Gastroesophageal sphincter (tissue), 4 donors: ENCODE data around the gene LCN9. TPM values are rescaled to one million over a fixed set of nuclear protein-coding genes. Genes with fewer than 3 reads are reported as not detected.

Experiments
- ATAC-seq: fragments of 150-250 bp; one replicate; pipeline ENCODE4 v1.9.1; 2016; ENCODE audit warnings: mild to moderate bottlenecking, moderate library complexity
- H3K27ac ChIP-seq, 4 donors: fragments of 200-600 bp; sonication (generic) in 3 of 4; 1 replicate in 3 of 4; 2 replicates in 1 of 4; pipeline ENCODE4 v1.5.1; 2016 to 2019
- H3K27me3 ChIP-seq: fragments of 200-600 bp; sonication (generic); one replicate; pipeline ENCODE4 v1.5.1; 2019
- H3K36me3 ChIP-seq, 2 donors: fragments of 200-600 bp; sonication (generic); one replicate each; pipeline ENCODE4 v1.5.1; 2019; ENCODE audit warnings: control low read depth in 1 of 2
- H3K4me1 ChIP-seq, 3 donors: fragments of 200-600 bp; sonication (generic); 1 replicate in 2 of 3; 2 replicates in 1 of 3; pipeline ENCODE4 v1.5.1; 2016 to 2019; ENCODE audit warnings: control low read depth in 2 of 3
- H3K4me3 ChIP-seq, 2 donors: fragments of 200-600 bp; sonication (generic); one replicate each; pipeline ENCODE4 v1.5.1; 2019; ENCODE audit warnings: mild to moderate bottlenecking in 1 of 2, moderate library complexity in 1 of 2
- H3K9me3 ChIP-seq, 3 donors: fragments of 200-600 bp; sonication (generic); one replicate each; pipeline ENCODE4 v1.5.1; 2017 to 2019; ENCODE audit warnings: control low read depth in 2 of 3
- CTCF ChIP-seq, 4 experiments: fragments of 200-600 bp in 2 of 4; fragments of 450-650 bp in 2 of 4; sonication (generic) in 1 of 4; IDR thresholded peaks; one replicate each; pipeline ENCODE4 v1.5.1; 2017 to 2019; ENCODE audit warnings: antibody characterized with exemption in 4 of 4, mild to moderate bottlenecking in 2 of 4, moderate library complexity in 2 of 4
- EP300 ChIP-seq: sonication (generic); formaldehyde crosslinking; IDR thresholded peaks from one replicate; pipeline ENCODE4 v1.6.1; 2017; ENCODE audit warnings: antibody characterized with exemption, mild to moderate bottlenecking
- POLR2A ChIP-seq, 2 donors: fragments of 450-650 bp; IDR thresholded peaks; one replicate each; pipeline ENCODE4 v1.6.1; 2017; ENCODE audit warnings: antibody characterized with exemption in 2 of 2, mild to moderate bottlenecking in 2 of 2, moderate library complexity in 1 of 2
- POLR2AphosphoS5 ChIP-seq: sonication (generic); formaldehyde crosslinking; IDR thresholded peaks from one replicate; pipeline ENCODE4 v1.6.1; 2017; ENCODE audit warnings: antibody characterized with exemption
- WGBS, 2 donors: methylation state at CpG; one replicate each; pipeline ENCODE4 v1.1.5; 2018; ENCODE audit warnings: low coverage in 1 of 2; 5-methylcytosine and 5-hydroxymethylcytosine counted together
- total RNA-seq, 4 donors: library from RNA; depleted of rRNA; stranded (reverse); fragments of >200 nt; gene quantifications; one replicate each; pipeline ENCODE4 v1.1.0, GENCODE V29; 2016

LCN9 gene
- total RNA-seq, 4 donors from 2014 or later, result not detected

GRCh38 chr9:135700525-135700924 lies 37.4 kb downstream of the LCN9 start:
- Histone ChIP-seq H3K4me1 (peaks cover 0 to 16% (median 8%) of the 10 kb centered on the region in 3 donors), H3K27me3 (peaks cover 79% of the 10 kb centered on the region), H3K9me3 (no peaks in the 10 kb centered on the region), H3K4me3 (no peak overlapping the region), H3K27ac (no peak overlapping the region), H3K36me3 (no peaks in the 10 kb centered on the region)
- ATAC-seq, result no peak
- 62 to 80% methylated on average over 5 of the region's 15 CpGs for WGBS, 2 donors
- no peak for TF ChIP-seq POLR2AphosphoS5
- no peak for TF ChIP-seq POLR2A (IDR thresholded peaks at IDR 0.05)
- no peak for TF ChIP-seq CTCF (IDR thresholded peaks at IDR 0.05)
- no peak for TF ChIP-seq EP300

GRCh38 chr9:135701067-135701958 lies 38.2 kb downstream of the LCN9 start:
- WGBS, 2 donors, result 51% methylated on average over 3 of the region's 40 CpGs; no CpG with 5 or more reads in 1 of the 2 donors
- H3K36me3 ChIP-seq, result no peaks in the 10 kb centered on the region
- H3K27me3 ChIP-seq, result peaks cover 79% of the 10 kb centered on the region
- no peaks in the 10 kb centered on the region for H3K9me3 ChIP-seq
- no peak for TF ChIP-seq CTCF (IDR thresholded peaks at IDR 0.05)
- no peak for TF ChIP-seq POLR2A (IDR thresholded peaks at IDR 0.05)
- TF ChIP-seq EP300, result no peak
- no peak for TF ChIP-seq POLR2AphosphoS5
- H3K27ac ChIP-seq, result no peak overlapping the region
- ATAC-seq, result peak; percentile 17
- H3K4me3 ChIP-seq, result peak overlapping the region in 1 of 2 donors; percentile 32
- peaks cover 0 to 16% (median 8%) of the 10 kb centered on the region in 3 donors for H3K4me1 ChIP-seq

- H3K27me3 ChIP-seq, result peaks cover 84% of the 10 kb centered on the region
These were observed 39.0 kb downstream of the LCN9 start, which contains the start of gene KCNT1 for GRCh38 chr9:135701959-135702721. Gene KCNT1, plus strand, starts transcription at chr9:135702185. Its CDS starts 74 bp downstream, at chr9:135702259.

GRCh38 chr9:135703726-135704125 lies 40.6 kb downstream of the LCN9 start:
- Histone ChIP-seq H3K36me3 (no peaks in the 10 kb centered on the region), H3K9me3 (no peaks in the 10 kb centered on the region), H3K27ac (no peak overlapping the region), H3K4me1 (peaks cover 0 to 16% (median 8%) of the 10 kb centered on the region in 3 donors), H3K4me3 (no peak overlapping the region), H3K27me3 (peaks cover 100% of the 10 kb centered on the region)
- WGBS, 2 donors, result no CpG with 5 or more reads among the region's 14 CpGs
- ATAC-seq, result no peak
- no peak for TF ChIP-seq POLR2AphosphoS5
- no peak for TF ChIP-seq EP300
- no peak for TF ChIP-seq POLR2A (IDR thresholded peaks at IDR 0.05)
- no peak for TF ChIP-seq CTCF (IDR thresholded peaks at IDR 0.05)

More at GRCh38 chr9:135701959-135702721, 39.0 kb downstream of the LCN9 start, which contains the start of gene KCNT1:
- peak within 1 kb of the TSS in 1 of 2 donors; percentile 32 for H3K4me3 ChIP-seq
- no peaks in the 10 kb centered on the region for H3K36me3 ChIP-seq
- no peaks in the 10 kb centered on the region for H3K9me3 ChIP-seq
- peak; percentile 57 for ATAC-seq
- WGBS, 2 donors, result 4% methylated on average over 11 of the region's 66 CpGs; no CpG with 5 or more reads in 1 of the 2 donors
- peaks cover 0 to 16% (median 8%) of the 10 kb centered on the region in 3 donors for H3K4me1 ChIP-seq
- TF ChIP-seq POLR2A (IDR thresholded peaks at IDR 0.05) (no peak), CTCF (IDR thresholded peaks at IDR 0.05) (peak in 3 of 4 experiments; percentile 73 to 95 (median 84))
- H3K27ac ChIP-seq, result no peak within 1 kb of the TSS
